ENCODE data around the gene DSG3. TPM values are rescaled to one million over a fixed set of nuclear protein-coding genes. Genes with fewer than 3 reads are reported as not detected.
A peak's percentile ranks its signal among the peaks of the same experiment; 100 is the strongest.

DSG3 gene
- total and polyA plus RNA-seq, 10 of the 15 experiments (the other 5 are each of a cell fraction or from before 2014, with no cell fraction given) = 0.01 to 0.36 (median 0.30) TPM

- Histone ChIP-seq H4K20me1 (ENCODE audit: control insufficient read depth, insufficient read depth) (no peaks in the 10 kb centered on the region), H3K79me2 (ENCODE audit: control insufficient read depth, insufficient read depth, low read length) (no peaks in the 10 kb centered on the region), H3K4me3 (no peak overlapping the region), H3K9me3 (replicated peaks; ENCODE audit: control insufficient read depth, insufficient read depth, low read length) (no peaks in the 10 kb centered on the region; the same call in 2 of the 3 replicates), H3K4me2 (ENCODE audit: control insufficient read depth, insufficient read depth) (no peak overlapping the region), H3K9ac (ENCODE audit: control insufficient read depth, insufficient read depth, low read length) (no peak overlapping the region), H3K36me3 (ENCODE audit: control insufficient read depth in 2 of 2, insufficient read depth in 2 of 2, low read length in 1 of 2) (no peaks in the 10 kb centered on the region), H3K27ac (ENCODE audit: control insufficient read depth, insufficient read depth) (no peak overlapping the region), H3K4me1 (ENCODE audit: control insufficient read depth, insufficient read depth, low read length) (no peaks in the 10 kb centered on the region), H2AFZ (ENCODE audit: control insufficient read depth, low read depth, low read length) (peak overlapping the region; percentile 10), H3K27me3 (replicated peaks in 1 of 2; ENCODE audit: control insufficient read depth in 2 of 2, insufficient read depth in 2 of 2, low read length in 1 of 2) (no peaks in the 10 kb centered on the region)
- ChIA-PET RAD21 (ENCODE audit: unreplicated experiment) (interaction anchor here (1.0 kb wide), 1 partner anchor 64 kb away, joined by 3 read pairs; no protein-coding TSS in a partner anchor), CTCF (interaction anchor here (1.6 to 4.5 kb wide), 5 partner anchors 10 to 137 kb away, joined by 3 to 43 read pairs (median 6); no protein-coding TSS in a partner anchor), SMC1A (ENCODE audit: uncharacterized antibody, unreplicated experiment) (interaction anchor here (0.7 to 6.7 kb wide), 8 partner anchors 9 to 136 kb away, joined by 3 to 53 read pairs (median 4); no protein-coding TSS in a partner anchor), POLR2A (no interaction called here)
- FAIRE-seq (no peak), DNase-seq (ENCODE audit: low read depth, low spot score) (no peak), ATAC-seq (no peak)
- 56% methylated on average over 5 of the region's 5 CpGs for WGBS (ENCODE audit: insufficient coverage, insufficient replicate concordance, low lambda C conversion rate, missing lambda C conversion rate)
- intact Hi-C loops (cut with micrococcal nuclease; ENCODE audit: unreplicated experiment) = loop anchor here (5.0 to 10.0 kb wide), 3 partner anchors 295 to 548 kb away; no protein-coding TSS in a partner anchor
- BruUV-seq (replicated peaks) = no TSS peak
- in situ Hi-C loops (cut with MboI) = loop anchor here (10.0 kb wide), 1 partner anchor 128 kb away; no protein-coding TSS in a partner anchor
- TF ChIP-seq TARDBP (IDR thresholded peaks at IDR 0.05; ENCODE audit: borderline replicate concordance) = no peak
- no peak for TF ChIP-seq FOXM1 (IDR thresholded peaks at IDR 0.05; ENCODE audit: low read depth, low read length)
- TF ChIP-seq RFX5 (IDR thresholded peaks at IDR 0.05; ENCODE audit: low read depth, low read length) = no peak
- TF ChIP-seq WRNIP1 (IDR thresholded peaks at IDR 0.05; ENCODE audit: borderline replicate concordance, low read depth, low read length) = no peak
- TF ChIP-seq SP1 (IDR thresholded peaks at IDR 0.05; ENCODE audit: low read depth, low read length) = no peak
- no peak for TF ChIP-seq RUNX3 (IDR thresholded peaks at IDR 0.05; ENCODE audit: low read length)
- TF ChIP-seq ZBTB11 (CRISPR knock-in tag; IDR thresholded peaks at IDR 0.05) = no peak
- TF ChIP-seq NFYB (IDR thresholded peaks at IDR 0.05; ENCODE audit: insufficient read depth, low read depth, low read length) = no peak
- no peak for TF ChIP-seq SIN3A (IDR thresholded peaks at IDR 0.05; ENCODE audit: low read depth, low read length)
- TF ChIP-seq SKIL (IDR thresholded peaks at IDR 0.05; ENCODE audit: low read depth, poor library complexity, severe bottlenecking) = no peak
Observed at GRCh38 chr18:31426871-31427406, 20.6 kb upstream of the DSG3 start.

Data from GM12878 (cell line).